Suprapubic skin (tissue), 4 donors: ENCODE measurements around the gene SLC47A2.

Source experiments
- CTCF ChIP-seq, 2 donors: fragments of 200-600 bp in 1 of 2; fragments of 450-650 bp in 1 of 2; sonication (generic) in 1 of 2; IDR thresholded peaks; one replicate each; pipeline ENCODE4 v1.5.1; 2016 to 2019; ENCODE audit warnings: antibody characterized with exemption in 2 of 2, mild to moderate bottlenecking in 1 of 2, moderate library complexity in 1 of 2
- EP300 ChIP-seq: sonication (generic); formaldehyde crosslinking; IDR thresholded peaks from one replicate; pipeline ENCODE4 v1.6.1; 2017; ENCODE audit warnings: antibody characterized with exemption
- POLR2A ChIP-seq, 2 donors: fragments of 450-650 bp; IDR thresholded peaks; one replicate each; pipeline ENCODE4 v1.6.1; 2017; ENCODE audit warnings: antibody characterized with exemption in 2 of 2, mild to moderate bottlenecking in 2 of 2, moderate library complexity in 2 of 2
- POLR2AphosphoS5 ChIP-seq, 3 donors: sonication (generic); formaldehyde crosslinking; IDR thresholded peaks; one replicate each; pipeline ENCODE4 v1.6.1; 2017; ENCODE audit warnings: antibody characterized with exemption in 3 of 3

GRCh38 chr17:19654342-19654886, 62.0 kb downstream of the SLC47A2 start:
- TF ChIP-seq CTCF (IDR thresholded peaks at IDR 0.05): no peak
- no peak for TF ChIP-seq EP300
- TF ChIP-seq POLR2A (IDR thresholded peaks at IDR 0.05): no peak
- no peak for TF ChIP-seq POLR2AphosphoS5 (IDR thresholded peaks at IDR 0.05)
